NCI-H1436 treated with DMSO at 0.1 percent for 48 hours (cell line): ENCODE results near the gene MYO5C.
"Not testable (repeated sequence)": the region's sequence is repeated elsewhere in the genome, so short reads cannot be mapped to it uniquely, and the experiment has no call there.

ENCODE experiments used
- DNase-seq: peaks from one replicate; lab custom pipeline; 2025; lab: John Stamatoyannopoulos, UW

The MYO5C gene

DNA sequence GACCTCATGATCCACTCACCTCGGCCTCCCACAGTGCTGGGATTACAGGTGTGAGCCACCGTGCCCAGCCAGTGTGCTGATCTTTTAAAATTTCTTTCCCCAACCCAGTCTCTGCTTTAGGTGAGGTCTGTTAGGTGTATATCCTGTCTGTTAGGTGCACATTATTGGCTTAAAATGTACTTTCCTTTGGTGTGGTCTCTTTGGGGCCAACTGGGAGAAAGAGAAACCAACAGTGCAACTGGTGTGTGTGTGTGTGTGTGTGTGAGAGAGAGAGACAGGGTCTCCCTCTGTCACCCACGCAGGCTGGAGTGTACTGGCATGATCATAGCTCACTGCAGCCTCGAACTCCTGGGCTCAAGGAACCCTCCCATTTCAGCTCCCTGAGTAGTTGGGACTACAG is 54.1 kb downstream of the MYO5C start:
- no peak for DNase-seq

DNA sequence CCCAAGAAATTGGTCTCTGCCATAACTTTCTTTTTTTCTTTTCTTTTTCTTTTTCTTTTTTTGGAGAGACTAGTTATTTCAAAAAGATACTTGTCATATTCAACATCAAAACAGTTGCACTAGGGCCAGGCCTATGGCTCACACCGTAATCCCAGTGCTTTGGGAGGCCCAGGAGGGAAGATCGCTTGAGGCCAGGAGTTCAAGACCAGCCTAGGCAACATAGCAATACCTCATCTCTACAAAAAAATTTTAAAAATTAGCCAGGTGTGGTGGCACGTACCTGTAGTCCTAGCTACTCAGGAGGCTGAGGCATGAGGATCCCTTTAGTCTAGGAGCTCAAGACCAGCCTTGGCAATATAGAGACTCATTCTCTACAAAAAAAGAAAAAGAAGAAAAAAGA is 55.4 kb downstream of the MYO5C start:
- DNase-seq, result no peak

GRCh38 chr15:52238989-52239525 is 56.5 kb downstream of the MYO5C start:
- not testable (repeated sequence) for DNase-seq

DNA sequence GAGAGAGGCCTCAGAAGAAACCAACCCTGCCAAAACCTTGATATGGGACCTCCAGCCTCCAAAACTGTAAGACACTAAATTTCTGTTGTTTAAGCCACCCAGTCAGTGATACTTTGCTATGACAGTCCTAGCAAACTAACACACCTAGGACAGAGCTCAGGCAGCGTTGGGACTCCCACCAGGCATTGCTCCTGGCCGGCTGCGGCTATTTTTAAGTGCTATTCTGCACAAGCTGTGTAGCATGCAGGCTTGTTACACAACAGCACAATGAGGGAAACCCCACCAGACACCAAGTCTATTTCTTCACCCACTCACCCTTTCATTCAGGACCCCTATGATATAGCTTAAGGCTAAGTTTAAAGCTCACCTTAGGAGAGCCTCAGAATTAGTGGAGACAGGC is 57.5 kb downstream of the MYO5C start:
- DNase-seq, result no peak

GRCh38 chr15:52236013-52236412 is 59.6 kb downstream of the MYO5C start:
- DNase-seq, result no peak

- no peak for DNase-seq
Observed at GRCh38 chr15:52234596-52235541, 60.7 kb downstream of the MYO5C start.

DNA sequence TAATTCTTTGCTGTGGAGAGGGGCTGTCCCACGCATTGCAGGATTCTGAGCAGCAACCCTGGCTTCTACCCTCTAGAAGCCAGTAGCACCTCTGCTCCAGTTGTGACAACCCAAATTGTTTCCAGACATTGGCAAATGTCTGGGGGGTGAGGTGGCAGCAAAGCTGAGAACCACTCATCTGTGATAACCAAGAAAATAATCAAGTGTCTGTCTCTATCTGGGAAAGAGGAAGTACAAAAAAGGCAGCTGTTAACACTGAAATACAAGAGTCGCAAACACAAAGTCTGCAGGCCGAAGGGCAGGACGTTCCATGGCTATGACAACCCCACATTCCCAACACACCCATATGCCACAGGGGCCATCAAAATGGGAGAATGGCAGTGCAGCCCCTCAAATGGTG is 62.2 kb downstream of the MYO5C start:
- DNase-seq, result no peak

- DNase-seq, result no peak
Observed at GRCh38 chr15:52232327-52232726, 63.3 kb downstream of the MYO5C start.

DNA sequence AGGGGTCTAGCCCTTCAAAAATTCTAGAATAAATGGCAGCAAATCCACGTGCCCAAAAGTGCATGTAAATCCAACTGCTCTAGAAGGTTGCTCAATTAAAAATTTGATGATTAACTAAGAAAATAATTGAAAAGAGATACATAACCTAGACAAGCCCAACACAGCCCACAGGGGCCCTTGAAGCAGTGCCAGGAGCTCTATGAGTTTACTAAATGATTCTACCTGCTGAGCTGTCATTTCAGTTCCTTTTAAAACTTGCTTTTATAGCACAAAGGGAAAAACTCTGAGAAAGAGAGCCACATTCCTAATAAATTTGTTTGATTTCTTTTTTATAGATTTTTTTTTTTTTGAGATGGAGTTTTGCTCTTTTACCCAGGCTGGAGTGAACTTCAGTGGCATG is 65.5 kb downstream of the MYO5C start:
- DNase-seq, result no peak

- DNase-seq, result no peak
Observed at GRCh38 chr15:52228921-52229320, 66.7 kb downstream of the MYO5C start.

- DNase-seq, result peak; percentile 3
Observed at GRCh38 chr15:52227456-52227855, 68.1 kb downstream of the MYO5C start.

- DNase-seq, result no peak
Observed at GRCh38 chr15:52225230-52225629, 70.4 kb downstream of the MYO5C start.

- no peak for DNase-seq
Observed at GRCh38 chr15:52224211-52224610, 71.4 kb downstream of the MYO5C start.

- no peak for DNase-seq
Observed at GRCh38 chr15:52221730-52222129, 73.9 kb downstream of the MYO5C start.

DNA sequence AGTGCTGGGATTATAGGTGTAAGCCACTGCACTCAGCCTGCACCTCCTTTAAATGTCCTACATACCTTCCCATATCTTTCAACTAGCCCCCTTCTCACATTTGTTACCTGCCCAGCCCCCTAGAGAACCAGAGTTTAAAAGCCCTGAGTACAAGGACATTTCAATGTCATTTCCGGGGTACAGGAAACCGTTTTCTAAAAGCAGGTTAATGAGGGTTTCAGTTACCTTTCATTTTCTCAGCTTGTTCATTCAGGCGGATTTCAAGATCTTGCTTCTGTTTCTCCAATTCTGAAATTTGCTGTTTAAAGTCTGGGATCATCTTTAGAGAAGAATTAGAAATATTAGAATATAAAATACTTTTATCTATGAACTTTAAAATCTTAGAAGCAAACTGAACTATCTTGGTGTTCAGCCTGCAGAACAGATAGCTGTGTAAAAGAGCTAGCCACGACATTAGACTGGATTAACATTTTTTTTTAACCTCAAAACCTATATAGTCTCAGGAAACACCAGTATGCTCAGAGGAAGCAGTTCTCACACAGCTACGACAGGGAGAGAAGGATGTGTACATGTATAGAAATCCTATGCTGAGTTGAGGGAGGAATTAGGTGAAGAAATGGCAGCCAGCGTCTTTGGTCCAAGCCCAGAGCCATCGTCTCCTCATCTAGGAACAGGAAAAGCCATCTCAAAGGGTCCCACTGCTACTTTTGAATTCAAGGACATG is 74.5 kb downstream of the MYO5C start:
- no peak for DNase-seq

- DNase-seq, result no peak
Observed at GRCh38 chr15:52220251-52220650, 75.4 kb downstream of the MYO5C start.

GRCh38 chr15:52218816-52219215 is 76.8 kb downstream of the MYO5C start:
- no peak for DNase-seq

GRCh38 chr15:52218371-52218770 is 77.2 kb downstream of the MYO5C start:
- DNase-seq, result no peak

GRCh38 chr15:52217186-52217585 is 78.4 kb downstream of the MYO5C start:
- no peak for DNase-seq

DNA sequence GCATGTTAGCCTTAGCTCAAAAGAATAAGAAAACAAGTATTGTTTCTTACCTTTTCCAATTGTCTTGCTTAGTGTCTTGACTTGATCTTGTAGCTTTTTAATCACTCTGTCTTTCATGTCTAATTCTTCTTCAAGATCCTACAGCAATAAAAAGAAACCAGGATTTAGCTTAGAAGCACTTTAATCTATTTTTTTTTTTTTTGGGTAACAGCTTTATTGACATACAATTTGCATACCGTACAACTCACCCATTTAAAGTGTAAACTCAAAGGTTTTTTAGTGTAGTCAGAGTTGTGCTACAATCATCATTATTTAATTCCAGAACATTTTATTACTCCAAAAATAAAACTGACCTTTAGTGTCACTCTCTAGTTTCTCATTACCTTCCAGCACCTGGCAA is 81.1 kb downstream of the MYO5C start:
- no peak for DNase-seq

GRCh38 chr15:52213206-52213605 is 82.4 kb downstream of the MYO5C start:
- no peak for DNase-seq

DNA sequence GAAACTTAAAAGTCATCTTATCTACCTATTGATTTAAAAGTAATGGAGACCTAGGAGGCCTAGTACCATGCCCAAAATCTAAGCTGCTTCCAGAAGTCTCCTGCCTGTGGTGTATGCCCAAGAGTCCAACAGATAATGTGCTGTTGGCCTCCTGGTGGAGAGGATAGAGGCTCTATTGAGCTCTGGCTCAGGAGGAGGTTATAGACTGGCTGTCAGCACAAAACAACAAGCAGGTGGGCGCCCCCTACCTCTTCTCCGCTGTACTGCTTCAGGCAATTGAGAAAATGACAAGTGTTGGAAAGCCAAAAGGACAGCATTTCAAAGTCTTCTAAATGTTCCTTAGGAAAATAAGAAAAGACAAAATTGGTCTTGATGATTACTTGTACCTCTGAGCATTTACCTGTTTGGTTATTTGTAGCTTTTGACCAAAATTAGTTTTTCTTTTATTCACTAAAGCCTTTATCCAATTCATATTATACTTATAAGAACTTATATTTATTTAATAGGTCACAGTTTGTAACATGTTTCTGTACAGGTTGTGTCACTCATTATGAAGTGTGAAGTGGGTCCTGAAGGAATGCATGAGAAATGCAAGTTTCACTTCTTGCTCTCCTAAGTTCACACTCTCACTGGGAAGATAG is 87.2 kb downstream of the MYO5C start:
- peak; percentile 1 for DNase-seq

DNA sequence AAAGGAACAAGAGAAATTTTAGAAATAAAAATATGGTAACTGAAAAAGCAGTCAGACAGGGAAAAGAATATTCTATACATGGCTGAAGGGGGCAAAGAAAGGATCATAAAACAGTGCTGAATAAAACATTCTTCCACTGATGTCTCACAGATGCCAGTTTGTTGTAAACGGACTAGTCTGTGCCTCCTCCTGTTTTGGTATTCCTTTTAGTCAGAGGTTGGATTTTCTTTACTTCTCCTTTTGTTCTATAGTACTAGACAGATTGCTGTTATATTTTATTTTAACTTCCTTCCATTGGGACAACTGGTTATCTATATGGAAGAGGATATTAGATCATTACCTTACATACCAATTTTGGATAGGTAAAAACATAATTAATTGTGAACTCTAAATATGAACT is 88.4 kb downstream of the MYO5C start:
- DNase-seq, result no peak
